OCI-LY1 (cell line): ENCODE measurements around the gene KCNT1.

Source experiments
- H2AFZ ChIP-seq: fragments of 200-600 bp; sonication (generic), shearing (Covaris generic); 2 replicates; pipeline ENCODE4 v1.6.0; 2014; ENCODE audit warnings: antibody characterized with exemption, mild to moderate bottlenecking, low read length
- H3F3A ChIP-seq: fragments of 200-600 bp; sonication (generic), shearing (Covaris generic); 2 replicates; pipeline ENCODE4 v1.6.0; 2014; ENCODE audit warnings: mild to moderate bottlenecking, antibody characterized with exemption, low read length, moderate library complexity; ENCODE audit not compliant: insufficient read depth
- H3K27ac ChIP-seq: fragments of 200-600 bp; sonication (generic); 2 replicates; pipeline ENCODE4 v1.5.1; 2014; ENCODE audit warnings: low read length, mixed run types, mild to moderate bottlenecking, low read depth; ENCODE audit not compliant: poor library complexity, severe bottlenecking
- H3K27me3 ChIP-seq: fragments of 200-600 bp; sonication (generic); 2 replicates; pipeline ENCODE4 v1.6.0; 2014; ENCODE audit warnings: antibody characterized with exemption, mild to moderate bottlenecking, low read length, moderate library complexity; ENCODE audit not compliant: insufficient read depth
- H3K36me3 ChIP-seq: fragments of 200-600 bp; sonication (generic); 2 replicates; pipeline ENCODE4 v1.6.1; 2014; ENCODE audit warnings: mild to moderate bottlenecking, antibody characterized with exemption, low read length, moderate library complexity, mixed read lengths; ENCODE audit not compliant: insufficient read depth
- H3K4me1 ChIP-seq: fragments of 200-600 bp; sonication (generic); 2 replicates; pipeline ENCODE4 v1.5.1; 2014; ENCODE audit warnings: mild to moderate bottlenecking, low read length, moderate library complexity; ENCODE audit not compliant: insufficient read depth, severe bottlenecking
- H3K4me2 ChIP-seq: fragments of 200-600 bp; sonication (generic), shearing (Covaris generic); 2 replicates; pipeline ENCODE4 v1.6.1; 2014; ENCODE audit warnings: low read length
- H3K4me3 ChIP-seq: fragments of 200-600 bp; sonication (generic); 2 replicates; pipeline ENCODE4 v1.5.1; 2014; ENCODE audit warnings: low read length, low read depth, mild to moderate bottlenecking, mixed read lengths; ENCODE audit not compliant: poor library complexity, severe bottlenecking
- H3K79me2 ChIP-seq: fragments of 200-600 bp; shearing (Covaris generic); 2 replicates; pipeline ENCODE4 v1.6.1; 2016; ENCODE audit warnings: mixed run types, low read length, mixed read lengths; ENCODE audit not compliant: insufficient read depth
- H3K9ac ChIP-seq: fragments of 200-600 bp; sonication (generic), shearing (Covaris generic); 2 replicates; pipeline ENCODE4 v1.6.1; 2014; ENCODE audit warnings: mild to moderate bottlenecking, low read length, mixed read lengths
- H3K9me2 ChIP-seq: fragments of 200-600 bp; sonication (generic), shearing (Covaris generic); 2 replicates; pipeline ENCODE4 v1.6.1; 2014; ENCODE audit warnings: low read depth, mild to moderate bottlenecking, low read length, mixed read lengths
- H3K9me3 ChIP-seq: fragments of 200-600 bp; shearing (Covaris generic); 2 replicates; pipeline ENCODE4 v1.6.1; 2014; ENCODE audit warnings: low read length, mixed read lengths
- H4K20me1 ChIP-seq: fragments of 200-600 bp; sonication (generic), shearing (Covaris generic); 2 replicates; pipeline ENCODE4 v1.6.0; 2016; ENCODE audit warnings: mild to moderate bottlenecking, low read length; ENCODE audit not compliant: insufficient read depth
- CTCF ChIP-seq: fragments of 200-600 bp; sonication (generic), shearing (Covaris generic); IDR thresholded peaks from 2 replicates; pipeline ENCODE4 v1.5.1; 2017; ENCODE audit warnings: mild to moderate bottlenecking, antibody characterized with exemption, low read length, moderate library complexity, mixed read lengths
- EZH2 ChIP-seq: fragments of 200-600 bp; sonication (generic), shearing (Covaris generic); IDR thresholded peaks from 2 replicates; pipeline ENCODE4 v1.8.0; 2017; ENCODE audit warnings: borderline replicate concordance, mixed run types, mild to moderate bottlenecking, antibody characterized with exemption, low read length, moderate library complexity, mixed read lengths

Gene KCNT1

GRCh38 chr9:135694414-135694813 lies 7.6 kb upstream of the KCNT1 start:
- Histone ChIP-seq H2AFZ (no peak overlapping the region), H3K9ac (no peak overlapping the region), H3K4me3 (no peak overlapping the region), H3K27me3 (no peaks in the 10 kb centered on the region), H3K4me1 (no peaks in the 10 kb centered on the region), H3K36me3 (no peaks in the 10 kb centered on the region), H3K9me2 (no peaks in the 10 kb centered on the region), H4K20me1 (no peaks in the 10 kb centered on the region), H3K27ac (no peak overlapping the region), H3K79me2 (no peaks in the 10 kb centered on the region), H3K9me3 (no peaks in the 10 kb centered on the region), H3F3A (no peaks in the 10 kb centered on the region), H3K4me2 (no peak overlapping the region)
- TF ChIP-seq CTCF, result no peak
- TF ChIP-seq EZH2, result no peak

GRCh38 chr9:135695036-135695435 lies 6.9 kb upstream of the KCNT1 start:
- no peak for TF ChIP-seq EZH2
- no peak for TF ChIP-seq CTCF
- H3K27me3 ChIP-seq, result no peaks in the 10 kb centered on the region

GRCh38 chr9:135695642-135696041 lies 6.3 kb upstream of the KCNT1 start:
- Histone ChIP-seq H3K79me2 (no peaks in the 10 kb centered on the region), H3F3A (no peaks in the 10 kb centered on the region), H3K36me3 (no peaks in the 10 kb centered on the region), H3K27me3 (no peaks in the 10 kb centered on the region), H2AFZ (no peak overlapping the region), H3K9ac (no peak overlapping the region), H3K4me2 (no peak overlapping the region), H3K27ac (no peak overlapping the region), H3K9me3 (no peaks in the 10 kb centered on the region), H3K4me1 (no peaks in the 10 kb centered on the region), H3K4me3 (no peak overlapping the region), H4K20me1 (no peaks in the 10 kb centered on the region), H3K9me2 (no peaks in the 10 kb centered on the region)
- TF ChIP-seq CTCF, result no peak
- TF ChIP-seq EZH2, result no peak

More at GRCh38 chr9:135695036-135695435, 6.9 kb upstream of the KCNT1 start:
- H3K9ac ChIP-seq, result no peak overlapping the region
- H3K4me3 ChIP-seq, result no peak overlapping the region
- H3K4me2 ChIP-seq, result no peak overlapping the region
- no peaks in the 10 kb centered on the region for H3K36me3 ChIP-seq
- H3F3A ChIP-seq, result no peaks in the 10 kb centered on the region
- no peaks in the 10 kb centered on the region for H3K79me2 ChIP-seq
- H4K20me1 ChIP-seq, result no peaks in the 10 kb centered on the region
- no peaks in the 10 kb centered on the region for H3K4me1 ChIP-seq
- H3K9me2 ChIP-seq, result no peaks in the 10 kb centered on the region
- no peak overlapping the region for H3K27ac ChIP-seq
- H3K9me3 ChIP-seq, result no peaks in the 10 kb centered on the region
- H2AFZ ChIP-seq, result no peak overlapping the region
